A673 (cell line): Measurements from ENCODE around the gene SPAG16. TPM values are rescaled to one million over a fixed set of nuclear protein-coding genes. Genes with fewer than 3 reads are reported as not detected.

Source experiments
- BruUV-seq: library from RNA; stranded (reverse); fragments of 400-500 nt; replicated peaks from 2 replicates; lab custom pipeline; 2021; lab: Mats Ljungman, UMichigan
- CTCF ChIA-PET: fragments of 300-600 bp; sonication (Branson Sonifier 250); formaldehyde crosslinking; loops from one replicate; lab custom pipeline; 2022; ENCODE audit warnings: antibody characterized with exemption; lab: Charles Lee
- POLR2A ChIA-PET: fragments of 300-600 bp; sonication (Branson Sonifier 250); formaldehyde crosslinking; loops from one replicate; lab custom pipeline; 2022; ENCODE audit warnings: antibody characterized with exemption; ENCODE audit not compliant: low non-redundant PET; lab: Charles Lee
- DNase-seq: peaks from one replicate; pipeline ENCODE4 v3.0.0-alpha.2; 2015; ENCODE audit warnings: low spot score
- H3K27ac ChIP-seq: fragments of 200-600 bp; sonication (generic); 2 replicates; pipeline ENCODE4 v1.5.1; 2016; ENCODE audit warnings: mixed run types, low read depth, mild to moderate bottlenecking, mixed read lengths, antibody characterized with exemption, low read length; ENCODE audit not compliant: poor library complexity, severe bottlenecking
- H3K27me3 ChIP-seq: fragments of 200-600 bp; sonication (generic); replicated peaks from 2 replicates; pipeline ENCODE4 v1.6.1; 2017; ENCODE audit warnings: mixed run types, low read depth, mild to moderate bottlenecking, mixed read lengths, antibody characterized with exemption, low read length; ENCODE audit not compliant: insufficient read depth, poor library complexity
- H3K36me3 ChIP-seq: fragments of 200-600 bp; sonication (generic); 2 replicates; pipeline ENCODE4 v1.6.1; 2016; ENCODE audit warnings: mixed run types, mild to moderate bottlenecking, mixed read lengths, antibody characterized with exemption, low read length; ENCODE audit not compliant: insufficient read depth, poor library complexity, severe bottlenecking
- H3K4me1 ChIP-seq: fragments of 200-600 bp; sonication (generic); 2 replicates; pipeline ENCODE4 v1.6.1; 2017; ENCODE audit warnings: mixed run types, mild to moderate bottlenecking, mixed read lengths, antibody characterized with exemption, low read length; ENCODE audit not compliant: insufficient read depth, poor library complexity, severe bottlenecking
- H3K4me3 ChIP-seq: fragments of 200-600 bp; sonication (generic); 2 replicates; pipeline ENCODE4 v1.5.1; 2016; ENCODE audit warnings: low read depth, mixed run types, mild to moderate bottlenecking, mixed read lengths, low read length; ENCODE audit not compliant: poor library complexity, severe bottlenecking
- H3K9me3 ChIP-seq: fragments of 200-600 bp; sonication (generic); 2 replicates; pipeline ENCODE4 v1.6.1; 2016; ENCODE audit warnings: mixed run types, low read depth, mild to moderate bottlenecking, mixed read lengths, antibody characterized with exemption, low read length; ENCODE audit not compliant: poor library complexity, severe bottlenecking
- EZH2 ChIP-seq: fragments of 200-600 bp; sonication (generic); IDR thresholded peaks from 2 replicates; pipeline ENCODE4 v1.6.1; 2017; ENCODE audit warnings: borderline replicate concordance, low read depth, mild to moderate bottlenecking, mixed read lengths, antibody characterized with exemption, low read length; ENCODE audit not compliant: poor library complexity, severe bottlenecking
- intact Hi-C: fragments of 100-400 bp; cut with micrococcal nuclease; formaldehyde crosslinking; loops from one replicate; pipeline ENCODE4 v1.10.0; 2022; ENCODE audit not compliant: unreplicated experiment
- total RNA-seq: library from RNA; stranded (reverse); gene quantifications from 2 replicates; pipeline ENCODE4 v1.2.3, GENCODE V29; 2021
- TF ChIP-seq, protein P1 (sequence below): fragments of 300-800, 200-600 bp; sonication (generic); conservative IDR thresholded peaks from 2 replicates; pipeline ENCODE4 v1.5.1; 2017; ENCODE audit warnings: low read depth, mild to moderate bottlenecking, antibody characterized with exemption, low read length, moderate library complexity, mixed read lengths

SPAG16 gene
- total RNA-seq, 1 experiment from 2014 or later = 13.1 TPM

DNA sequence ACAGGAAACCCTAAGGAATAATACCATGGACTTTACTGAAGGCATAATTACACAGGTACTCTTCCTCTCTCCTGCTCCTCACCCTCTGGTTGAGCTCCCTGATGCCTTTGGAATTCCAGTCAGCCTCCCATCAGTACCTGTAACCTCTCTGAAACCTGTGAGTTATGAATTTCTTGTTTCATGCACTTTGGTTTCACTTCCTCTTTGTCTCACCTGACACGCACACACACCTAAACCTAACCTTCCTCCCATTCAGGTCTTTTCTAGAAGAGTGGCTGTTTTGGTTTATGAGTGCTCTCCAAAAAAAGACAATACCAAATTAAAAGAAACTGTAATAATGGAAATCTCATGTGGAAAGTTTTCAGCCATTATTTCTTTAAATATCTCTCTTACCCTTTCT, 675.3 kb downstream of the SPAG16 start:
- H3K9me3 ChIP-seq = no peaks in the 10 kb centered on the region
- no peak for TF ChIP-seq EZH2
- TF ChIP-seq, protein P1, sequence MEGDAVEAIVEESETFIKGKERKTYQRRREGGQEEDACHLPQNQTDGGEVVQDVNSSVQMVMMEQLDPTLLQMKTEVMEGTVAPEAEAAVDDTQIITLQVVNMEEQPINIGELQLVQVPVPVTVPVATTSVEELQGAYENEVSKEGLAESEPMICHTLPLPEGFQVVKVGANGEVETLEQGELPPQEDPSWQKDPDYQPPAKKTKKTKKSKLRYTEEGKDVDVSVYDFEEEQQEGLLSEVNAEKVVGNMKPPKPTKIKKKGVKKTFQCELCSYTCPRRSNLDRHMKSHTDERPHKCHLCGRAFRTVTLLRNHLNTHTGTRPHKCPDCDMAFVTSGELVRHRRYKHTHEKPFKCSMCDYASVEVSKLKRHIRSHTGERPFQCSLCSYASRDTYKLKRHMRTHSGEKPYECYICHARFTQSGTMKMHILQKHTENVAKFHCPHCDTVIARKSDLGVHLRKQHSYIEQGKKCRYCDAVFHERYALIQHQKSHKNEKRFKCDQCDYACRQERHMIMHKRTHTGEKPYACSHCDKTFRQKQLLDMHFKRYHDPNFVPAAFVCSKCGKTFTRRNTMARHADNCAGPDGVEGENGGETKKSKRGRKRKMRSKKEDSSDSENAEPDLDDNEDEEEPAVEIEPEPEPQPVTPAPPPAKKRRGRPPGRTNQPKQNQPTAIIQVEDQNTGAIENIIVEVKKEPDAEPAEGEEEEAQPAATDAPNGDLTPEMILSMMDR = no peak
- no peak overlapping the region for H3K27ac ChIP-seq
- BruUV-seq = no TSS peak
- POLR2A ChIA-PET = no interaction called here
- H3K27me3 ChIP-seq = no peaks in the 10 kb centered on the region
- DNase-seq = no peak
- no peak overlapping the region for H3K4me3 ChIP-seq
- CTCF ChIA-PET = no interaction called here
- no peaks in the 10 kb centered on the region for H3K4me1 ChIP-seq
- H3K36me3 ChIP-seq = no peaks in the 10 kb centered on the region
- intact Hi-C loops = no loop called here

DNA sequence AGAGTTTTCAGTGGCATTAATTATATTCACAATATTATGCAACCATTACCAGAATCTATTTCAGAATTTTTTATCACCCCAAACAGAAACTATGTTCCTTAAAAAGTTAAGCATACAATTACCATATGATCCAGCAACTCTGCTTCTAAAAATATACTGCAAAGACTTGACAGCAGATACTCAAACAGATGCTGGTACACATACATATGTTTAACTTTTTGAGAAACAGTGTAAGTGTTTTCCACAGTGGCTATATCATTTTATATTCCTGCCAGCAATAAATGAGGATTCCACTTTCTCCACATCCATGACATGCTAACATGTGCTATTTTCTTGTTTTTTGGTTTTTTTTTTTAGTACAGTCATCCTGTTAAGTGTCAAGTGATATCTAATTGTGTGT, 687.3 kb downstream of the SPAG16 start:
- Histone ChIP-seq H3K27ac (no peak overlapping the region), H3K36me3 (no peaks in the 10 kb centered on the region), H3K4me1 (no peaks in the 10 kb centered on the region), H3K27me3 (no peaks in the 10 kb centered on the region), H3K9me3 (no peaks in the 10 kb centered on the region), H3K4me3 (no peak overlapping the region)
- no TSS peak for BruUV-seq
- ChIA-PET POLR2A (no interaction called here), CTCF (no interaction called here)
- no peak for DNase-seq
- intact Hi-C loops = no loop called here
- TF ChIP-seq EZH2 = no peak
- TF ChIP-seq, protein P1 = no peak

DNA sequence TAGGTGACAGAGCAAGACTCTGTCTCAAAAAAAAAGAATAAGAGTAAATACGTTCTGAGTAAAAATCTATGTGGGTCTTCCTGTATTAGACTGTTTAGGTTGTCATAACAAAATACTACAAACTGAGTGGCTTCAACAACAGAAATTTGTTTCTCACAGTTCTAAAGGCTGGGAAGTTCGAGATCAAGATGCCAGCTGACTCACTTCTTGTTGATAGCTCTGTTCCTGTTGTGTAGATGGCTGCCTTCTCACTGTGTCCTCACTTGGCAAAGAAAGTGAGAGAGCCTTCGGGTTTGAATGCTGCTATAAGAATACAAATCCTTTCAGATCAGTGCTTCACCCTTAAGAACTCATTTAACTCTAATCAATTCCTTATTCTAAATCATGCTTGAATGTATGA, 696.6 kb downstream of the SPAG16 start:
- Histone ChIP-seq H3K27me3 (no peaks in the 10 kb centered on the region), H3K27ac (no peak overlapping the region), H3K36me3 (no peaks in the 10 kb centered on the region), H3K9me3 (no peaks in the 10 kb centered on the region), H3K4me1 (no peaks in the 10 kb centered on the region), H3K4me3 (no peak overlapping the region)
- BruUV-seq = no TSS peak
- POLR2A ChIA-PET = no interaction called here
- intact Hi-C loops = no loop called here
- no peak for TF ChIP-seq EZH2
- TF ChIP-seq, protein P1 = no peak
- DNase-seq = no peak
- CTCF ChIA-PET = no interaction called here
